ENCODE data around the gene KCNK4. TPM values are rescaled to one million over a fixed set of nuclear protein-coding genes. Genes with fewer than 3 reads are reported as not detected.

Gene KCNK4
- total RNA-seq, 4 donors from 2014 or later, result not detected

DNA sequence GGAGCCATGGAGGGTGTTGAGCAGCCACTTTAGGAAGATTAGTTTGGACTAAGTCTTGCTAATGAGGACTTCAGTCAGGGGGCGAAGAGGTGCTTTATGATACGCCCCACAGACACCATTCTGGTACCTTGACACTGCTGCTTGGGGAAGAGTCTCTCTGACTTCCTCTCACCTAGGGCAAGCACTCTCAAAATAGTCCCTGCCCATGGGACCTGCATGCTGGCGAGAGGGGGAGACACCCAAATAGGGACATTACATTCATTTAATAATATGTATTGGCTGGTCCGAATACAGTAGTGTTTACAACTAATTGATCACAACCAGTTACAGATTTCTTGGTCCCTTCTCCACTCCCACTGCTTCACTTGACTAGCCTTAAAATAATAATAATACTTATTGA, 4.7 kb downstream of the KCNK4 start:
- TF ChIP-seq, protein P1, sequence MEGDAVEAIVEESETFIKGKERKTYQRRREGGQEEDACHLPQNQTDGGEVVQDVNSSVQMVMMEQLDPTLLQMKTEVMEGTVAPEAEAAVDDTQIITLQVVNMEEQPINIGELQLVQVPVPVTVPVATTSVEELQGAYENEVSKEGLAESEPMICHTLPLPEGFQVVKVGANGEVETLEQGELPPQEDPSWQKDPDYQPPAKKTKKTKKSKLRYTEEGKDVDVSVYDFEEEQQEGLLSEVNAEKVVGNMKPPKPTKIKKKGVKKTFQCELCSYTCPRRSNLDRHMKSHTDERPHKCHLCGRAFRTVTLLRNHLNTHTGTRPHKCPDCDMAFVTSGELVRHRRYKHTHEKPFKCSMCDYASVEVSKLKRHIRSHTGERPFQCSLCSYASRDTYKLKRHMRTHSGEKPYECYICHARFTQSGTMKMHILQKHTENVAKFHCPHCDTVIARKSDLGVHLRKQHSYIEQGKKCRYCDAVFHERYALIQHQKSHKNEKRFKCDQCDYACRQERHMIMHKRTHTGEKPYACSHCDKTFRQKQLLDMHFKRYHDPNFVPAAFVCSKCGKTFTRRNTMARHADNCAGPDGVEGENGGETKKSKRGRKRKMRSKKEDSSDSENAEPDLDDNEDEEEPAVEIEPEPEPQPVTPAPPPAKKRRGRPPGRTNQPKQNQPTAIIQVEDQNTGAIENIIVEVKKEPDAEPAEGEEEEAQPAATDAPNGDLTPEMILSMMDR (IDR thresholded peaks at IDR 0.05), result no peak
- ATAC-seq (ENCODE audit: low FRiP score) (no peak), DNase-seq (ENCODE audit: low spot score) (no peak)

DNA sequence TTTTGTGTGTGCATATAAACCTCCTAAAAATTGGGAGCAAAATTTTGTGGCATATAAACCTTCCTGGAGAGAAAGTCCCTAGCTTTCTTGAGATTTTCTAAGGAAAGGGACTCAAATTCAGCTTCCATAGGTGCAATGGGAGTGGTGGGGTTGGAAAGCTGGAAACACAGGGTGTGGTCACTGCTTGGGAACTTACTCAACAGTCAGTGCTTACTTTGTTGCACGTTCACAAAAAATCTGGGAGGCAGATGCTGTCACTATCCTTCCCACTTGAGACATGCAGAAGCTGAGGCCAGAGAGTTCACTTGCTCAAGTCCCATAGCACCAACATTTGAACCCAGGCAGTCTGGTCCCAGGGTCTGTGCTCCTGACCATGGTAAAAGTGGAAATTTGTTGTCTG, 5.1 kb downstream of the KCNK4 start:
- no peak for ATAC-seq (ENCODE audit: low FRiP score)
- TF ChIP-seq, protein P1 (IDR thresholded peaks at IDR 0.05), result no peak
- no peak for DNase-seq (ENCODE audit: low spot score)

DNA sequence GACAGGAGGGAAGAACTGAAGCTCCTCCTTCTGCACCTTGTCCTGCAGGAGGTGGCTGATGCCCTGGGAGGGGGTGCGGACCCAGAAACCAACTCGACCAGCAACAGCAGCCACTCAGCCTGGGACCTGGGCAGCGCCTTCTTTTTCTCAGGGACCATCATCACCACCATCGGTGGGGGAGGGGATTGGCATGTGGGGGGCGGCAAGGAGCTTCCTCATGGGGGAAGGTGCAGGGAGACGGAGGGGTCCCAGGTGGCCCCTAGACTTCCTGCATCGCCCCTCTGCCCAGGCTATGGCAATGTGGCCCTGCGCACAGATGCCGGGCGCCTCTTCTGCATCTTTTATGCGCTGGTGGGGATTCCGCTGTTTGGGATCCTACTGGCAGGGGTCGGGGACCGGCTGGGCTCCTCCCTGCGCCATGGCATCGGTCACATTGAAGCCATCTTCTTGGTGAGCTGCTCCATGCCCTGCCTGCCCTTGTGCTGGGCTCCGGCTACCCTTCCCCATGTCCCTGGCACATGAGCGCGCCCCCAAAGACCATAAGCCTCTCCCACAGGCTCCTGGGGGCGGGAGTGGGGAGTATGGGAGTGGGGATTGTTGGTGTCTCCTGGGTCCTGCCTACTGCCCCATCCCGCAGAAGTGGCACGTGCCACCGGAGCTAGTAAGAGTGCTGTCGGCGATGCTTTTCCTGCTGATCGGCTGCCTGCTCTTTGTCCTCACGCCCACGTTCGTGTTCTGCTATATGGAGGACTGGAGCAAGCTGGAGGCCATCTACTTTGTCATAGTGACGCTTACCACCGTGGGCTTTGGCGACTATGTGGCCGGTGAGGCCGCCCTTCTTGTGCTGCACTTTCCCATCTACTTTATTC, 6.0 kb downstream of the KCNK4 start:
- no peak for ATAC-seq (ENCODE audit: low FRiP score)
- TF ChIP-seq, protein P1 (IDR thresholded peaks at IDR 0.05), result no peak
- no peak for DNase-seq (ENCODE audit: low spot score)

DNA sequence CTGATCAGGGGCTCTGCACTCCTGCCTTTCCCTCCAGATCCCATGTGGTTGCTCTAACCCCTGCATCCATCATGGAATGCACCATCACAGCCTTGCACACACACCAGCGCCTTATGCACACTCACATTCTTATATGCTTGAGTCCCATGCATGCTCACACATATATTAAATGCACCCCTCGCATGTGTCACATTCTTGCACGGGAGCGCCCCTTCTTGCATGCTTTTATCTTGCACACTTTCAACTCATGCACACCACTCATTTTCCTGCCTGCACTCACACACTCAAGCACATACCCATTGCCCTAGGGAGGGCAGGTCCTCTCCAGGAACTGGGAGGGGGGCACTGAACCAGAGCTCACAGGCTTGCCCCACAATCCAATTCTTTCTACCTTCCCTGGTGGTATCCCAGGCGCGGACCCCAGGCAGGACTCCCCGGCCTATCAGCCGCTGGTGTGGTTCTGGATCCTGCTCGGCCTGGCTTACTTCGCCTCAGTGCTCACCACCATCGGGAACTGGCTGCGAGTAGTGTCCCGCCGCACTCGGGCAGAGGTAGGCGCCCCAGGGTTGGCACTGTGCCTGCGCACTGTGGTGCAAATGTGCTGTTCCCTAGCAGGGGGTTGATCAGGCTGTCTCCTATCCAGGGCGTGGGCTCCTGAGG, 6.7 kb downstream of the KCNK4 start:
- DNase-seq (ENCODE audit: low spot score) (no peak), ATAC-seq (ENCODE audit: low FRiP score) (no peak)
- TF ChIP-seq, protein P1 (IDR thresholded peaks at IDR 0.05), result no peak

DNA sequence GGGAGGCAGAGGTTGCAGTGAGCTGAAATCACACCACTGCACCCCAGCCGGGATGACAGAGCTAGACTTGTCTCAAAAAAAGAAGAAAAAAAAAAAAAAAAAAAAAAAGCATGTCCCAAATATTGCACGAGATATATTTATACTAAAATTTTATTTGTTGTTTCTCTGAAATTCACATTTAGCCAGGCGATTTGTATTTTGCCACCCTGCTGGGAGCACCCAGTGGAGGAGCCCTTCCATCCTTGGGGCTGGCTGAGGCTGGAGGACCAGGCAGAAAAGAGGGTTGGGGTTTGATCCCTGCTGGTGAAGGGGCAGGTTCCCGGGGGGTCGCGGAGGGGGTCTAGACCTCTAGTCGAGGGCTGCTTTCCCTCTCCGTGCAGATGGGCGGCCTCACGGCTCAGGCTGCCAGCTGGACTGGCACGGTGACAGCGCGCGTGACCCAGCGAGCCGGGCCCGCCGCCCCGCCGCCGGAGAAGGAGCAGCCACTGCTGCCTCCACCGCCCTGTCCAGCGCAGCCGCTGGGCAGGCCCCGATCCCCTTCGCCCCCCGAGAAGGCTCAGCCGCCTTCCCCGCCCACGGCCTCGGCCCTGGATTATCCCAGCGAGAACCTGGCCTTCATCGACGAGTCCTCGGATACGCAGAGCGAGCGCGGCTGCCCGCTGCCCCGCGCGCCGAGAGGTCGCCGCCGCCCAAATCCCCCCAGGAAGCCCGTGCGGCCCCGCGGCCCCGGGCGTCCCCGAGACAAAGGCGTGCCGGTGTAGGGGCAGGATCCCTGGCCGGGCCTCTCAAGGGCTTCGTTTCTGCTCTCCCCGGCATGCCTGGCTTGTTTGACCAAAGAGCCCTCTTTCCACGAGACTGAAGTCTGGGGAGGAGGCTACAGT, 8.1 kb downstream of the KCNK4 start:
- peak; percentile 11 for ATAC-seq (ENCODE audit: low FRiP score)
- TF ChIP-seq, protein P1 (IDR thresholded peaks at IDR 0.05), result no peak
- no peak for DNase-seq (ENCODE audit: low spot score)

DNA sequence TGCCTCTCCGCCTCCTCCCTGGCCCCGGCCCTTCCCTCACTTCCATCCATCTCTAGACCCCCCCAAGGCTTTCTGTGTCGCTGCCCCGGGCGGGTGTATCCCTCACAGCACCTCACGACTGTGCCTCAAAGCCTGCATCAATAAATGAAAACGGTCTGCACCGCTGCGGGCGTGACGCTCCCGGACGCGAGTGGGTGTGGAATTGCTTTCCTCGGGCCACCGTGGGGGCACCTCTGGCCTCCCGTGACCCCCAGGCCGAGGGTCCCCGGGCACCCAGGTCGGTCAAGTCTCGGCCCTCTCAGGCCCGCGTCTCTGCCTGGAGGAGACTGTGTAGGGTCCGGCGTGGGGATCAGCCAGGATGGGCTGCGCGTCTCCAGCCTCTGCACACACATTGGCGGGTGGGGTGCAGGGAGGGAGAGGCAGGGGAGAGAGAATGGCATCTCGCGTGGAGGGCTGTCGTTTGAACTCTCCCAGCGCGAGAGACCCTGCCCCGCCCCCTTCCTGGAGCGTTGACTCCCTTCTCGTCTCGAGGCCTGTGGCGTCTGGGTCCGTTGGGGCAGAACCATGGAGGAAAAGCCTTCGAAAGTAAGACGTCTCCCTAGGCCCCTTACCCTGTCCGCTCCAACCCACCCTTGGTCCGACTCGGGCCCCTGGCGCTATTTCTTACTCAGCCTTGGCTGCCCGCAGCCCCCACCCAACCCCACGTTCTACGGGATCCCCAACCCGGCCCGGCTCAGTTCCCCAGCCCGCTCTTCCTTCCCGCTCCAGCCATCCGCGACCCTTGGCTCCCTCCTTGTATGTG, 8.9 kb downstream of the KCNK4 start, which contains the start of gene CATSPERZ:
CATSPERZ (plus strand) TSS at position 512 of the 802 bp plus-strand sequence; CDS start at position 565, 53 bp downstream.
- TF ChIP-seq, protein P1 (IDR thresholded peaks at IDR 0.05), result no peak
- no peak for DNase-seq (ENCODE audit: low spot score)
- no peak for ATAC-seq (ENCODE audit: low FRiP score)
